Glomerular visceral epithelial cell (primary cell): ENCODE data around the gene IPCEF1.
"Not testable (repeated sequence)": the region's sequence is repeated elsewhere in the genome, so short reads cannot be mapped to it uniquely, and the experiment has no call there.

ENCODE experiments used
- DNase-seq: peaks from one replicate; pipeline ENCODE4 v3.0.0-alpha.2; 2016; ENCODE audit errors: extremely low spot score

IPCEF1 gene

GRCh38 chr6:154334147-154334546 is 22.5 kb downstream of the IPCEF1 start:
- not testable (repeated sequence) for DNase-seq

GRCh38 chr6:154331750-154332149 is 24.9 kb downstream of the IPCEF1 start:
- DNase-seq, result no peak

- no peak for DNase-seq
Measured at GRCh38 chr6:154329350-154330170, 27.0 kb downstream of the IPCEF1 start.

GRCh38 chr6:154327313-154327712 is 29.3 kb downstream of the IPCEF1 start:
- not testable (repeated sequence) for DNase-seq

GRCh38 chr6:154325142-154325541 is 31.5 kb downstream of the IPCEF1 start:
- DNase-seq, result no peak

GRCh38 chr6:154320181-154320580 is 36.4 kb downstream of the IPCEF1 start:
- DNase-seq, result no peak

GRCh38 chr6:154319231-154319858 is 37.3 kb downstream of the IPCEF1 start:
- DNase-seq, result peak; percentile 71

GRCh38 chr6:154318721-154319120 is 37.9 kb downstream of the IPCEF1 start:
- DNase-seq, result no peak

GRCh38 chr6:154316131-154316530 is 40.5 kb downstream of the IPCEF1 start:
- DNase-seq, result no peak

GRCh38 chr6:154314084-154314483 is 42.5 kb downstream of the IPCEF1 start:
- DNase-seq, result no peak

- DNase-seq, result no peak
Measured at GRCh38 chr6:154308986-154309385, 47.6 kb downstream of the IPCEF1 start.

- DNase-seq, result no peak
Measured at GRCh38 chr6:154307696-154308425, 48.7 kb downstream of the IPCEF1 start.

- not testable (repeated sequence) for DNase-seq
Measured at GRCh38 chr6:154307147-154307546, 49.5 kb downstream of the IPCEF1 start.

- DNase-seq, result no peak
Measured at GRCh38 chr6:154306696-154307095, 49.9 kb downstream of the IPCEF1 start.

GRCh38 chr6:154304191-154304590 is 52.4 kb downstream of the IPCEF1 start:
- DNase-seq, result no peak

GRCh38 chr6:154303642-154304041 is 53.0 kb downstream of the IPCEF1 start:
- DNase-seq, result peak; percentile 72

GRCh38 chr6:154301839-154302752 is 54.5 kb downstream of the IPCEF1 start:
- peak; percentile 85 for DNase-seq

- DNase-seq, result no peak
Measured at GRCh38 chr6:154301086-154301625, 55.4 kb downstream of the IPCEF1 start.

GRCh38 chr6:154298297-154298696 is 58.3 kb downstream of the IPCEF1 start:
- no peak for DNase-seq

- no peak for DNase-seq
Measured at GRCh38 chr6:154297721-154298120, 58.9 kb downstream of the IPCEF1 start.

GRCh38 chr6:154297210-154297609 is 59.4 kb downstream of the IPCEF1 start:
- DNase-seq, result no peak
